Neural crest cell (in vitro differentiated cells): ENCODE measurements around the gene IL32. TPM values are rescaled to one million over a fixed set of nuclear protein-coding genes. Genes with fewer than 3 reads are reported as not detected.
A peak's percentile ranks its signal among the peaks of the same experiment; 100 is the strongest.

Experiments
- DNase-seq: peaks from one replicate; pipeline ENCODE4 v3.0.0; 2021; ENCODE audit warnings: low read depth, mixed read lengths, low spot score
- H3K27ac Mint-ChIP-seq: one replicate; pipeline ENCODE4 v1.8.0; 2021; ENCODE audit warnings: mild to moderate bottlenecking, mixed read lengths; ENCODE audit not compliant: unreplicated experiment
- H3K27me3 Mint-ChIP-seq: 2 replicates; pipeline ENCODE4 v1.8.0; 2021; ENCODE audit warnings: low read depth, mild to moderate bottlenecking, mixed read lengths
- H3K36me3 Mint-ChIP-seq: 2 replicates; pipeline ENCODE4 v1.8.0; 2021; ENCODE audit warnings: low read depth, mild to moderate bottlenecking, mixed read lengths
- H3K4me1 Mint-ChIP-seq: 2 replicates; pipeline ENCODE4 v1.8.0; 2021; ENCODE audit warnings: mixed read lengths
- H3K4me3 Mint-ChIP-seq: one replicate; pipeline ENCODE4 v1.8.0; 2021; ENCODE audit warnings: mild to moderate bottlenecking, mixed read lengths
- H3K9me3 Mint-ChIP-seq: 2 replicates; pipeline ENCODE4 v1.8.0; 2021; ENCODE audit warnings: mixed read lengths
- long read RNA-seq: library from polyadenylated mRNA; unstranded; transcript quantifications from one replicate; pipeline ENCODE4 v2.0.0, GENCODE V29; 2020
- total RNA-seq: library from RNA; stranded (reverse); gene quantifications from 2 replicates; pipeline ENCODE4 v1.2.1, GENCODE V29; 2021
- TF ChIP-seq, protein P1 (sequence below): fragments of 200-600 bp; sonication (generic); conservative IDR thresholded peaks from 2 replicates; pipeline ENCODE4 v1.5.0; 2021; ENCODE audit warnings: antibody characterized with exemption, mild to moderate bottlenecking

The IL32 gene
- not detected in 2 replicates for total RNA-seq
- long read RNA-seq = 0 reads

GRCh38 chr16:3065069-3065741 lies at the start of gene IL32:
Gene IL32, plus strand, starts transcription at chr16:3065640. Its CDS starts 172 bp downstream, at chr16:3065812.
- H3K36me3 Mint-ChIP-seq = no peaks in the 10 kb centered on the region
- no peaks in the 10 kb centered on the region for H3K4me1 Mint-ChIP-seq
- TF ChIP-seq, protein P1, sequence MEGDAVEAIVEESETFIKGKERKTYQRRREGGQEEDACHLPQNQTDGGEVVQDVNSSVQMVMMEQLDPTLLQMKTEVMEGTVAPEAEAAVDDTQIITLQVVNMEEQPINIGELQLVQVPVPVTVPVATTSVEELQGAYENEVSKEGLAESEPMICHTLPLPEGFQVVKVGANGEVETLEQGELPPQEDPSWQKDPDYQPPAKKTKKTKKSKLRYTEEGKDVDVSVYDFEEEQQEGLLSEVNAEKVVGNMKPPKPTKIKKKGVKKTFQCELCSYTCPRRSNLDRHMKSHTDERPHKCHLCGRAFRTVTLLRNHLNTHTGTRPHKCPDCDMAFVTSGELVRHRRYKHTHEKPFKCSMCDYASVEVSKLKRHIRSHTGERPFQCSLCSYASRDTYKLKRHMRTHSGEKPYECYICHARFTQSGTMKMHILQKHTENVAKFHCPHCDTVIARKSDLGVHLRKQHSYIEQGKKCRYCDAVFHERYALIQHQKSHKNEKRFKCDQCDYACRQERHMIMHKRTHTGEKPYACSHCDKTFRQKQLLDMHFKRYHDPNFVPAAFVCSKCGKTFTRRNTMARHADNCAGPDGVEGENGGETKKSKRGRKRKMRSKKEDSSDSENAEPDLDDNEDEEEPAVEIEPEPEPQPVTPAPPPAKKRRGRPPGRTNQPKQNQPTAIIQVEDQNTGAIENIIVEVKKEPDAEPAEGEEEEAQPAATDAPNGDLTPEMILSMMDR = no peak
- H3K9me3 Mint-ChIP-seq = no peaks in the 10 kb centered on the region
- no peak for DNase-seq
- H3K4me3 Mint-ChIP-seq = no peak within 1 kb of the TSS
- peak within 1 kb of the TSS; percentile 91 for H3K27ac Mint-ChIP-seq
- peaks cover 5% of the 10 kb centered on the region for H3K27me3 Mint-ChIP-seq

GRCh38 chr16:3015865-3016521 lies 49.4 kb upstream of the IL32 start:
- Mint-ChIP-seq H3K4me1 (peaks cover 11% of the 10 kb centered on the region), H3K36me3 (no peaks in the 10 kb centered on the region), H3K4me3 (peak overlapping the region; percentile 58), H3K27me3 (peaks cover 89% of the 10 kb centered on the region), H3K9me3 (no peaks in the 10 kb centered on the region), H3K27ac (no peak overlapping the region)
- DNase-seq = no peak
- TF ChIP-seq, protein P1 = no peak

DNA sequence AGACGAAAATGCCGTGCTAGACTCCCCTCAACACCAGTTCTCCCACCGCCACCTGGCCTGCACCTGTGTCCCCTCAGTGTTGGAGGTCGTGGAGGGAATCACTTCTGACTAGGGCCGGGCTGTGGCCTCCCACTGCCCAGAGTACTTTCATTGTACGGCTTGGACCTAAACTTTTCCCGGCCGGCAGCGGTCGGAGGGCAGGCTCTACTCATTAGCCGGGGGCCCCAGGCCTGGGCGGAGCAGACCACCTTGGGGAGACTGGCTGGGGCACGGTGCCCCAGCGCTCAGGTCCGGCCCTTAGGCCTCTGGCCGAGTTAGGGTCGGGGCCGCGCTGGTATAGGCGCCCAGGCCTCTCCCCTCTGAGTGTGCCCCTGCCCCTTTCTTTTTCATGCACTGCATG lies 48.1 kb upstream of the IL32 start:
- H3K9me3 Mint-ChIP-seq = no peaks in the 10 kb centered on the region
- no peak overlapping the region for H3K27ac Mint-ChIP-seq
- H3K4me3 Mint-ChIP-seq = no peak overlapping the region
- H3K27me3 Mint-ChIP-seq = peaks cover 81% of the 10 kb centered on the region
- DNase-seq = no peak
- TF ChIP-seq, protein P1 = no peak
- H3K4me1 Mint-ChIP-seq = peaks cover 24% of the 10 kb centered on the region
- H3K36me3 Mint-ChIP-seq = no peaks in the 10 kb centered on the region

- Mint-ChIP-seq H3K9me3 (no peaks in the 10 kb centered on the region), H3K4me1 (peaks cover 30% of the 10 kb centered on the region), H3K36me3 (no peaks in the 10 kb centered on the region), H3K27me3 (peaks cover 75% of the 10 kb centered on the region), H3K27ac (no peak within 1 kb of the TSS), H3K4me3 (peak within 1 kb of the TSS; percentile 47)
- peak; percentile 66 for DNase-seq
- TF ChIP-seq, protein P1 = peak; percentile 69
Measured at GRCh38 chr16:3017794-3018506, 47.5 kb upstream of the IL32 start, which contains the start of gene CLDN6. Gene CLDN6, minus strand, starts transcription at chr16:3018183. Its CDS starts 2,162 bp downstream, at chr16:3016021.

DNA sequence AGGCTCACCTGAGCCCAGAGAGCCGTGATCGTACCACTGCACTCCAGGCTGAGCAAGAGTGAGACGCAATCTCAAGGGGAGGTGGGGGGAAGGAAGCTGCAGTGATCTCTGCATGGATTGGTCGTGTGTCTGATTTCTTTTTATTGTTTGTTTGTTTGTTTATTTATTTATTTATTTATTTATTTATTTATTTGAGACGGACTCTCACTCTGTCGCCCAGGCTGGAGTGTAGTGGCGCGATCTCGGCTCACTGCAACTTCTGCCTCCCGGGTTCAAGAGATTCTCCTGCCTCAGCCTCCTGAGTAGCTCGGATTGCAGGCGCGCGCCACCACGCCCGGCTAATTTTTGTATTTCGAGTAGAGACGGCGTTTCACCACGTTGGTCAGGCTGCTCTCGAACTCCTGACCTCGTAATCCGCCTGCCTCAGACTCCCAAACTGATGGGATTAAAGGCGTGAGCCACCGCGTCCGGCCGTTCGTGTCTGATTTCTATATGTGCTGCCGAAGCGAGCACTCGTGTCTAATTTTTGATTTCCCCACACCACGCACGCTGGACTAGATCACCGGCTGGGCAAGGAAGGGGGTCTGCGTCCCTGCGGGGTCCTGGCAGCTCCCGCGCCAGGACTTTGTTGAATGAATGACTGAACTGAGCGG lies 45.7 kb upstream of the IL32 start:
- TF ChIP-seq, protein P1 = no peak
- no peak for DNase-seq
- Mint-ChIP-seq H3K4me1 (peaks cover 44% of the 10 kb centered on the region), H3K36me3 (peaks cover 2% of the 10 kb centered on the region), H3K9me3 (no peaks in the 10 kb centered on the region), H3K27me3 (peaks cover 62% of the 10 kb centered on the region), H3K4me3 (peak overlapping the region; percentile 88), H3K27ac (no peak overlapping the region)
